OCI-LY1 (cell line): ENCODE results near the gene GPRIN2.

ENCODE experiments used
- H2AFZ ChIP-seq: fragments of 200-600 bp; sonication (generic), shearing (Covaris generic); 2 replicates; pipeline ENCODE4 v1.6.0; 2014; ENCODE audit warnings: antibody characterized with exemption, mild to moderate bottlenecking, low read length
- H3F3A ChIP-seq: fragments of 200-600 bp; sonication (generic), shearing (Covaris generic); 2 replicates; pipeline ENCODE4 v1.6.0; 2014; ENCODE audit warnings: mild to moderate bottlenecking, antibody characterized with exemption, low read length, moderate library complexity; ENCODE audit not compliant: insufficient read depth
- H3K27ac ChIP-seq: fragments of 200-600 bp; sonication (generic); 2 replicates; pipeline ENCODE4 v1.5.1; 2014; ENCODE audit warnings: low read length, mixed run types, mild to moderate bottlenecking, low read depth; ENCODE audit not compliant: poor library complexity, severe bottlenecking
- H3K27me3 ChIP-seq: fragments of 200-600 bp; sonication (generic); 2 replicates; pipeline ENCODE4 v1.6.0; 2014; ENCODE audit warnings: antibody characterized with exemption, mild to moderate bottlenecking, low read length, moderate library complexity; ENCODE audit not compliant: insufficient read depth
- H3K36me3 ChIP-seq: fragments of 200-600 bp; sonication (generic); 2 replicates; pipeline ENCODE4 v1.6.1; 2014; ENCODE audit warnings: mild to moderate bottlenecking, antibody characterized with exemption, low read length, moderate library complexity, mixed read lengths; ENCODE audit not compliant: insufficient read depth
- H3K4me1 ChIP-seq: fragments of 200-600 bp; sonication (generic); 2 replicates; pipeline ENCODE4 v1.5.1; 2014; ENCODE audit warnings: mild to moderate bottlenecking, low read length, moderate library complexity; ENCODE audit not compliant: insufficient read depth, severe bottlenecking
- H3K4me2 ChIP-seq: fragments of 200-600 bp; sonication (generic), shearing (Covaris generic); 2 replicates; pipeline ENCODE4 v1.6.1; 2014; ENCODE audit warnings: low read length
- H3K4me3 ChIP-seq: fragments of 200-600 bp; sonication (generic); 2 replicates; pipeline ENCODE4 v1.5.1; 2014; ENCODE audit warnings: low read length, low read depth, mild to moderate bottlenecking, mixed read lengths; ENCODE audit not compliant: poor library complexity, severe bottlenecking
- H3K79me2 ChIP-seq: fragments of 200-600 bp; shearing (Covaris generic); 2 replicates; pipeline ENCODE4 v1.6.1; 2016; ENCODE audit warnings: mixed run types, low read length, mixed read lengths; ENCODE audit not compliant: insufficient read depth
- H3K9ac ChIP-seq: fragments of 200-600 bp; sonication (generic), shearing (Covaris generic); 2 replicates; pipeline ENCODE4 v1.6.1; 2014; ENCODE audit warnings: mild to moderate bottlenecking, low read length, mixed read lengths
- H3K9me2 ChIP-seq: fragments of 200-600 bp; sonication (generic), shearing (Covaris generic); 2 replicates; pipeline ENCODE4 v1.6.1; 2014; ENCODE audit warnings: low read depth, mild to moderate bottlenecking, low read length, mixed read lengths
- H3K9me3 ChIP-seq: fragments of 200-600 bp; shearing (Covaris generic); 2 replicates; pipeline ENCODE4 v1.6.1; 2014; ENCODE audit warnings: low read length, mixed read lengths
- H4K20me1 ChIP-seq: fragments of 200-600 bp; sonication (generic), shearing (Covaris generic); 2 replicates; pipeline ENCODE4 v1.6.0; 2016; ENCODE audit warnings: mild to moderate bottlenecking, low read length; ENCODE audit not compliant: insufficient read depth
- CTCF ChIP-seq: fragments of 200-600 bp; sonication (generic), shearing (Covaris generic); IDR thresholded peaks from 2 replicates; pipeline ENCODE4 v1.5.1; 2017; ENCODE audit warnings: mild to moderate bottlenecking, antibody characterized with exemption, low read length, moderate library complexity, mixed read lengths
- EZH2 ChIP-seq: fragments of 200-600 bp; sonication (generic), shearing (Covaris generic); IDR thresholded peaks from 2 replicates; pipeline ENCODE4 v1.8.0; 2017; ENCODE audit warnings: borderline replicate concordance, mixed run types, mild to moderate bottlenecking, antibody characterized with exemption, low read length, moderate library complexity, mixed read lengths

Gene GPRIN2

GRCh38 chr10:46555366-46555712, 1.1 kb downstream of the GPRIN2 start:
- H3K36me3 ChIP-seq = no peaks in the 10 kb centered on the region
- no peaks in the 10 kb centered on the region for H3K9me3 ChIP-seq
- no peak overlapping the region for H2AFZ ChIP-seq
- H3K27ac ChIP-seq = no peak overlapping the region
- H3K9me2 ChIP-seq = no peaks in the 10 kb centered on the region
- H3K4me1 ChIP-seq = no peaks in the 10 kb centered on the region
- no peaks in the 10 kb centered on the region for H4K20me1 ChIP-seq
- H3K4me2 ChIP-seq = no peak overlapping the region
- no peak overlapping the region for H3K4me3 ChIP-seq
- TF ChIP-seq EZH2 (no peak), CTCF (no peak)
- H3F3A ChIP-seq = no peaks in the 10 kb centered on the region
- no peaks in the 10 kb centered on the region; the same call in 1 of the 2 replicates for H3K27me3 ChIP-seq
- no peak overlapping the region for H3K9ac ChIP-seq
- no peaks in the 10 kb centered on the region for H3K79me2 ChIP-seq

- no peaks in the 10 kb centered on the region for H3K9me2 ChIP-seq
- TF ChIP-seq EZH2 (no peak), CTCF (no peak)
- no peaks in the 10 kb centered on the region for H3K36me3 ChIP-seq
- no peaks in the 10 kb centered on the region for H3K4me1 ChIP-seq
- H3K9ac ChIP-seq = no peak overlapping the region
- no peaks in the 10 kb centered on the region; the same call in 1 of the 2 replicates for H3K27me3 ChIP-seq
- H3K79me2 ChIP-seq = no peaks in the 10 kb centered on the region
- no peaks in the 10 kb centered on the region for H4K20me1 ChIP-seq
- H3K4me2 ChIP-seq = no peak overlapping the region
- H3K4me3 ChIP-seq = no peak overlapping the region
- H2AFZ ChIP-seq = no peak overlapping the region
- H3K9me3 ChIP-seq = no peaks in the 10 kb centered on the region
- no peaks in the 10 kb centered on the region for H3F3A ChIP-seq
- H3K27ac ChIP-seq = no peak overlapping the region
Measured at GRCh38 chr10:46554166-46554781, 2.2 kb downstream of the GPRIN2 start.

GRCh38 chr10:46553238-46554049, 3.0 kb downstream of the GPRIN2 start:
- no peaks in the 10 kb centered on the region for H3K9me2 ChIP-seq
- no peak overlapping the region for H3K9ac ChIP-seq
- H3K4me1 ChIP-seq = no peaks in the 10 kb centered on the region
- peaks cover 2% of the 10 kb centered on the region for H3K27me3 ChIP-seq
- H2AFZ ChIP-seq = no peak overlapping the region
- no peaks in the 10 kb centered on the region for H4K20me1 ChIP-seq
- H3F3A ChIP-seq = no peaks in the 10 kb centered on the region
- H3K36me3 ChIP-seq = no peaks in the 10 kb centered on the region
- H3K4me2 ChIP-seq = no peak overlapping the region
- H3K79me2 ChIP-seq = no peaks in the 10 kb centered on the region
- no peak overlapping the region for H3K4me3 ChIP-seq
- H3K9me3 ChIP-seq = no peaks in the 10 kb centered on the region
- no peak overlapping the region for H3K27ac ChIP-seq
- TF ChIP-seq EZH2 (no peak), CTCF (no peak)
